ENCODE results near the gene SLA2.

DNA sequence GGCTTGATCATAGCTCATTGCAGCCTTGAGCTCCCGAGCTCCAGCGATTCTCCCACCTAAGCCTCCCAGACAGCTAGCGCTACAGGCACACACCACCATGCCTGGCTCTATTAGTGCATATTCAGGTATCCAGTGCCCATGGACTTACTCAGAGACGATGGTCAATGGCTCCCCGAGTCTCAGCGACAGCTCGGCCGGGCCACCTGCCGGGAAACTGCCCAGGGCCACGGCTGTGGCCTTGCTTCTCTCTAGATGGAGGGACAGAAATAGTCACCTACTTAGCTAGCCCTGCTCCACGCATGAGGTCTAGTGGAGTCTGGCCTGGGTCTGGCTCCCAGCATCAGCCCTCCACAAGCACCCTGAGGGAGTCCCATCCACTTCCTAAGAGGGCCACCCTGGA is 11.7 kb downstream of the SLA2 start:
- TF ChIP-seq, protein P1, sequence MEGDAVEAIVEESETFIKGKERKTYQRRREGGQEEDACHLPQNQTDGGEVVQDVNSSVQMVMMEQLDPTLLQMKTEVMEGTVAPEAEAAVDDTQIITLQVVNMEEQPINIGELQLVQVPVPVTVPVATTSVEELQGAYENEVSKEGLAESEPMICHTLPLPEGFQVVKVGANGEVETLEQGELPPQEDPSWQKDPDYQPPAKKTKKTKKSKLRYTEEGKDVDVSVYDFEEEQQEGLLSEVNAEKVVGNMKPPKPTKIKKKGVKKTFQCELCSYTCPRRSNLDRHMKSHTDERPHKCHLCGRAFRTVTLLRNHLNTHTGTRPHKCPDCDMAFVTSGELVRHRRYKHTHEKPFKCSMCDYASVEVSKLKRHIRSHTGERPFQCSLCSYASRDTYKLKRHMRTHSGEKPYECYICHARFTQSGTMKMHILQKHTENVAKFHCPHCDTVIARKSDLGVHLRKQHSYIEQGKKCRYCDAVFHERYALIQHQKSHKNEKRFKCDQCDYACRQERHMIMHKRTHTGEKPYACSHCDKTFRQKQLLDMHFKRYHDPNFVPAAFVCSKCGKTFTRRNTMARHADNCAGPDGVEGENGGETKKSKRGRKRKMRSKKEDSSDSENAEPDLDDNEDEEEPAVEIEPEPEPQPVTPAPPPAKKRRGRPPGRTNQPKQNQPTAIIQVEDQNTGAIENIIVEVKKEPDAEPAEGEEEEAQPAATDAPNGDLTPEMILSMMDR (conservative IDR thresholded peaks at IDR 0.05; ENCODE audit: low read length) = no peak
- TF ChIP-seq EZH2phosphoT487 (IDR thresholded peaks at IDR 0.05; ENCODE audit: borderline replicate concordance) = no peak

All from Loucy (cell line).